GM12891 (cell line): ENCODE data around the gene PAGE4.

ENCODE experiments used
- PAX5 ChIP-seq: IDR thresholded peaks from 2 replicates; pipeline ENCODE4 v1.6.1; 2011; ENCODE audit warnings: low read length, moderate library complexity, mild to moderate bottlenecking; ENCODE audit not compliant: insufficient read depth, severe bottlenecking
- POLR2A ChIP-seq: IDR thresholded peaks from 2 replicates; pipeline ENCODE4 v1.6.1; 2011; ENCODE audit warnings: low read depth, low read length, control low read depth
- POLR2AphosphoS5 ChIP-seq: IDR thresholded peaks from 2 replicates; pipeline ENCODE4 v1.6.1; 2011; ENCODE audit warnings: low read depth, low read length, control low read depth
- POU2F2 ChIP-seq: IDR thresholded peaks from 2 replicates; pipeline ENCODE4 v1.6.1; 2011; ENCODE audit warnings: low read depth, mild to moderate bottlenecking, control low read depth, low read length, moderate library complexity
- SPI1 ChIP-seq: IDR thresholded peaks from 2 replicates; pipeline ENCODE4 v1.6.1; 2011; ENCODE audit warnings: low read depth, low read length, control low read depth
- TAF1 ChIP-seq: IDR thresholded peaks from 2 replicates; pipeline ENCODE4 v1.6.1; 2011; ENCODE audit warnings: low read depth, low read length, control low read depth

DNA sequence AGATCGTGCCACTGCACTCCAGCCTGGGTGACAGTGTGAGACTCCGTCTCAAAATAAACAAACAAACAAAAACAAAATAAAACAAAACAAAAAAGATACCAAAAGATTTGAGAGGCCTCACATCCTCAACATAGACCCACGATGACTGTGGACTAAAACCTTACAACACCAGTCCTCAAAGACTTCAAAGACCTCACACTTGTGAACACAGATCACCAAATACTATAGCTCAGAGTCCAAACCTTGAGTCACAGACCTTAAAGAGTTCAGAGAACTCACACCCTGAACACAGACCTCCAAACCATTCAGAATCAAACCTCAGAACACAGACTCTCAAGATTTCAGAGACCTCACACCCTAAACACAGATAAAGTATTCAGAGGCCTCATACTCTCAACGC lies 12.7 kb upstream of the PAGE4 start:
- TF ChIP-seq POLR2AphosphoS5 (no peak), POLR2A (no peak), SPI1 (no peak), POU2F2 (no peak), TAF1 (no peak), PAX5 (no peak)
